HG03095 (cell line): ENCODE results near the gene INPP5A.
"Not testable (repeated sequence)": the region's sequence is repeated elsewhere in the genome, so short reads cannot be mapped to it uniquely, and the experiment has no call there.

Experiments used
- ATAC-seq: cut with Tn5 transposase; IDR thresholded peaks from one replicate; pipeline ENCODE4 v1.9.1; 2021; ENCODE audit warnings: moderate library complexity; ENCODE audit not compliant: unreplicated experiment

INPP5A gene, protein sequence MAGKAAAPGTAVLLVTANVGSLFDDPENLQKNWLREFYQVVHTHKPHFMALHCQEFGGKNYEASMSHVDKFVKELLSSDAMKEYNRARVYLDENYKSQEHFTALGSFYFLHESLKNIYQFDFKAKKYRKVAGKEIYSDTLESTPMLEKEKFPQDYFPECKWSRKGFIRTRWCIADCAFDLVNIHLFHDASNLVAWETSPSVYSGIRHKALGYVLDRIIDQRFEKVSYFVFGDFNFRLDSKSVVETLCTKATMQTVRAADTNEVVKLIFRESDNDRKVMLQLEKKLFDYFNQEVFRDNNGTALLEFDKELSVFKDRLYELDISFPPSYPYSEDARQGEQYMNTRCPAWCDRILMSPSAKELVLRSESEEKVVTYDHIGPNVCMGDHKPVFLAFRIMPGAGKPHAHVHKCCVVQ

DNA sequence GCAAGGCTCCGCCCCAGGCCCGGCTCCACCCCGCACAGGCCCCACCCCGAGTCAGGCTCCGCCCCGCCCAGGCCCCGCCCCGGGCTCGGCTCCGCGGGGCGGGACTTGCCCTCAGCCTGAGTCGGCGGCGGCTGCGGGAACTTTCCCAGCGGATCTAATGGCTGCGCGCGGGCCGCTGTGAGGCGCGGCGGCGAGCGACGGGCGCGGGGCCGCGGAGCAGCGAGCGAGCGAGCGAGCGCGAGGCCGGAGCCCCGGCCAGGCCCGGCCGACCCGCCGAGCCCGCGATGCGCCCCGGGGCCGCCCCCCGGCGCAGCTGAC, at the start of gene INPP5A:
Gene INPP5A (plus strand): TSS at position 104 of the 318 bp plus-strand sequence. CDS start 310 bp downstream, outside the sequence.
- ATAC-seq, result peak; percentile 75

DNA sequence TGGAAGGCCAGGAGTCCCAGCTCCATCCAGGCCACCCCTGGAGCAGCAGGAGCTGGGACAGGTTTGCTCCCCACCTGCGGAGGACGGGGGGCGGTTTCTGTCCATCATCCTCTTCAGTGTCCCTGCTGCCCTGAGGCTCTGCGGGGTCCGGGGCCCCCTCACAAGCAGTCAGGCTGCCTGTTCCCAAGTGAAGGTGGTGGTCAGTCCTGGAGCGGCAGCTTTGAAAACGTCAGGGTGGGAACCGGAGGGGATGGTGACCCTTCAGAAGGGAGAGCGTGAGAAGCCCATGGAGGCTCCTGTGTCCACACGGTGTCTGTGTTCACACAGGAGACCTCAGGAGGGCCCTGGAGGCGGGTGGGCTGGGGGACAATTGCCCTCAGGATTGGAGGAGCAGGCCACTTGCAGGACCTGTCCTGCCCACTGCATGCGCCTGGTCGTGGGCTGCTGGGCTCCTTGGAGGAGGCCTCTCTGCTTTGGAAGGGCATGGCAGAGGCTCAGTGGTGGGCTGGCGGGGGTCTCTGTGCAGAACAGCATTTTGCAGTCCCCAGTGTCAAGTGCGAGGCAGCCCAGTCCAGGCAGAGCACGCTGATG, 49.3 kb upstream of the INPP5A start:
- no peak for ATAC-seq

DNA sequence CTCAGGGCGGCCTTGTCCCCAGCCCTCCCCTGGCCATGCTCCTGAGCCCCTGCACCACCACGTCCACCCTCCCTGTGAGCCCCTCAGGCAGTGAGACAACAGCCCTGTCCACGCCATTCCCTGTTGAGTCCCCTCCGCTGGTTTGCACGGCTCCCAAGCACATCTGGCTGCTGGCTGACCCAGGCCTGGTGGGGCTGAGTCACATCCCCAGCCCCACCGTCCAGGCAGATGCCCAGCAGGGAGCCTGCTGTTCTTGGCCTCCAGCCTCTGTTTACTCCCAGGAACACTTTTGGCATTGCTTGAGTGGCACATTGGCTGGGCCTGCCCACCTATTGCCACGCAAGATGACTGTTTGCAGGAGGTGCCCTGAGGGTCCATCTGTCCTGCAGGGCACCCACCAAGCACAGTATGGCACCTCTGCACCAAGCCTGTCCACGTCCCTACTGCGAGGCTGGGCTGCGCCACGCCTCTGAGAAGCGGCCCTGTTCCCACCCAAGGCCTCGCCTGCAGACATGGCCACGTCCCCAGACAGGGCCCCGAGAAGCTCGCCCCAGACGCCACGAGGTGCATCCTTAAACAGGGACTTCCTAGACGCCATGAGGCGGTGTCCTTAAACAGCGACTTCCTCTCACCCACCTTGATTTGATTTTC, 48.4 kb upstream of the INPP5A start:
- ATAC-seq, result no peak

DNA sequence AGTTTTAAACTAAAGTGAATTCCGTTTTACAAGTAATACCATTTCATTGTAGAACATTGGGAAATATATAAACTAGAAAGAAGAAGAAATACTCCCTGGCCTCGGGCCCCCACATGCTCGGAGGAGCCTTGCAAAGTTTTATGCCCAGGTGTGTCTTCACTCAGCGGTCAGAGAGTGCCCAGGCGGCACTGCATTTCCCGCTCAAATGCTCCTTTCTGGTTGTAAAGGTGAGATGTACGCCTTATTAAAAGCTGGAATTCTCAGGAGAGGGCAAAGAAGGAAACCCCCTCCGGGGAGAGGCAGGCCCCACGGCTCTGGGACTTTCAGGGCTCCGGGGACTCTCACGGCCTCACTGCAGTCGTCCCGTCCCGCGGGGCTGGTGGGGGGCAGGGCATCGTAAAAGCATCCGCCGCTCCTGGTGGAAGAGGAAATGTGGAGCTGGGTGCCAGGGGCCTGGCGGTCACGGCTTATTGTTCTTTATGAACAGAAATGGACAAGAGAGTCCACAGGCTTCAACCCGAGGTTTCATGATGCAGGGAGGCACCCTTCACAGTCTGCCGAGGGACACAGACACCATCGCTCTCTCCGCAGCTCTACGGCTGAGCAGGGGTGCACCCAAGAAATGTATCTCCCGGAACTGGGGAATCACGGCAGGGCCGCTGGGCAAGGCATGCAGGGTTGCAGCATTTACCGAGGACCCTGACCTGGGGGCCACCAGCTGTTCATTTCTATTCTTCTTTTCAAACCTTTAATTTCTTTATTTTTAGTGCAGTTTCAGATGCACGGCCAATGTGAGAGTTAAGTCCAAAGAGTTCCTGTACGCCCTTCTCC, 47.7 kb upstream of the INPP5A start:
- ATAC-seq, result no peak

DNA sequence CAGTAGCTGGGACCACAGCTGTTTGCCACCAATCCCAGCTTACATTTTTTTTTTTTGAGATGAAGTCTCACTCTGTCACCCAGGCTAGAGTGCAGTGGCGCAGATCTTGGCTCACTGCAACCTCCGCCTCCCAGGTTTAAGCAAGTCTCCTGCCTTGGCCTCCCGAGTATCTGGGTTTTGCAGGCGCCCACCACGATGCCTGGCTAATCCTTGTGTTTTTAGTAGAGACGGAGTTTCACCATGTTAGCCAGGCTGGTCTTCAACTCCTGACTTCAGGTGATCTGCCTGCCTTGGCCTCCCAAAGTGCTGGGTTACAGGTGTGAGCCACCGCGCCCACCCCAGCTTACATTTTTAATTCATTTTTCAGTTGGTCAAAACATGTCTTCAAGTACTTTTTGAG, 46.1 kb upstream of the INPP5A start:
- ATAC-seq, result not testable (repeated sequence)

DNA sequence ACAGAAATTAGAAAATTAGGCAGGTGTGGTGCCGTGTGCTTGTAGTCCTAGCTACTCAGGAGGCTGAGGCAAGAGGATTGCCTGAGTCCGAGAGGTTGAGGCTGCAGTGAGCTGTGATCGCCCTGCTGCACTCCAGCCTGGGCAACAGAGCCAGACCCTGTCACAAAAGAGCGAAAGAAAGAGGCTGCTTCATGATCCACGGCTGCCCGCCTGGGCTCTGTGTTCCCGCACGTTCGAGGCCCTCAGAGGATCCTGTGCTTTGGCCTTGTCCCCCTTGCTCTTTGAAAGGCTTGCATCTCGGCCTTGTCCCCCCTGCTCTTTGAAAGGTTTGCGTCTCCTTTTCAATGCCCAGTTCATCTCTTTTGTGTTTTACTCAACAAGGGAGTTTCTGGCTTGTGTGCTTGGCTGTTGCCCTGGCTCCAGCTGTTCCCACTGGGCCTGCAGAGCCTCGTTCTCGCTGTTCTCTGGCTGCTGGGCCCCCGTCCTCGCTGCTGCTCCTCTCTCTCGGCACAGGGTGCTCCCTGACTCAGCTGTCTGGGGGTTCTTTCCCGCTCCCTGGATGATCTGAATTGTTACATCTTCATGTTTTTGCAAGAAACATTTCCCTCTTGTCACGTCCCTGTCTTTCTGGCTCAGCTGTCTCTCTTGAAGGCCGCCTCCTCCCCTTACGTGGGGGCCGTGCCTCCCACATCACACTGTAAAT, 45.1 kb upstream of the INPP5A start:
- no peak for ATAC-seq

DNA sequence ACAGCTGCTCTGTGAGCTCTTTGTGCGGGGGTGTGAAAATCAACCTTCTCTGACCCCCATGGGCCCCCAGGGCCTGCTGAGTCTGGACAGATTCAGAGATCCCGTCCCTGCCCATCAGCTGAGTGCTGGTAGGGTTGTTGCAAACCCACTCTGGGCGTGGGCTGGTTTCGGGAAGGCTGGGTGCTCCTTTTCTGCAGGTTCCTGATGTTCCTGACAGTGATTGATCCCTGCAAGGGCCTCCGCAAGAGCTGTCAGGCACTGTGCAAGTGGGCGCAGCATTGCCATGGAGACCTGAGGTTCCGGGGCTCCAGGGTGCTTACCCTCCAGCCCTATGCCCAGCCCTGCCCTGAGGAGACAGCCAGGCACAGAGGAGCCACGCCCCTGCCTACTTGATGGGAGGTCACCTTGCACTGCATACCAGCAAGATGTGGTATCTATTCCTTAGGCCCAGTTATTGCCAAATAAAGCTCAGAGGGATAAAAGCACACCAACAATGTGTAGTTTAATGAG, 44.3 kb upstream of the INPP5A start:
- no peak for ATAC-seq

DNA sequence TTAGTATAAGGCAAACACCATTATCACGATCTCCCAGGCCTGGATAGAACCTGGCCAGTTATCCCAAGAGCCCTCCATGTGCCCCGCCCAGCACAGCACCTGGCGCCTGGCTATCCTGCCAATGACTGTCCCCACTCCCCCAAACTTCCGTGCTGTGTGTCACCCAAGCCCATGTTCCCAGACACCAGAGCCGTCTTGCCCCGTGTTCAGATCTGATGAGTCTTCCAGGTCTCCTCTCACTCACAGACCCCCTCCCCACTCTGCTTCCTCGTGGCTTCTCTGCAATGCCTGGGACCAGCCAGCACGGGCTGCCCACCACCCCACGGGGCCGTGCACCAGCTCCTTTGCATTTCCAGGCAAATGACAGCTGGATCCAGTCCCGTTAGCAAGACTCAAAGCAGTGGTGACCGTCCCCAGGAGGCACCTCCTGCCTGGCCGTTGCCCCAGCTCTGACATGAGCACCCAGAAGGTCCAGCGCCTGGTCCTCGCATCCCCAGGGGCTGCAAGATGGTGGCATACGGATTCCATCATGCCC, 43.8 kb upstream of the INPP5A start:
- no peak for ATAC-seq

DNA sequence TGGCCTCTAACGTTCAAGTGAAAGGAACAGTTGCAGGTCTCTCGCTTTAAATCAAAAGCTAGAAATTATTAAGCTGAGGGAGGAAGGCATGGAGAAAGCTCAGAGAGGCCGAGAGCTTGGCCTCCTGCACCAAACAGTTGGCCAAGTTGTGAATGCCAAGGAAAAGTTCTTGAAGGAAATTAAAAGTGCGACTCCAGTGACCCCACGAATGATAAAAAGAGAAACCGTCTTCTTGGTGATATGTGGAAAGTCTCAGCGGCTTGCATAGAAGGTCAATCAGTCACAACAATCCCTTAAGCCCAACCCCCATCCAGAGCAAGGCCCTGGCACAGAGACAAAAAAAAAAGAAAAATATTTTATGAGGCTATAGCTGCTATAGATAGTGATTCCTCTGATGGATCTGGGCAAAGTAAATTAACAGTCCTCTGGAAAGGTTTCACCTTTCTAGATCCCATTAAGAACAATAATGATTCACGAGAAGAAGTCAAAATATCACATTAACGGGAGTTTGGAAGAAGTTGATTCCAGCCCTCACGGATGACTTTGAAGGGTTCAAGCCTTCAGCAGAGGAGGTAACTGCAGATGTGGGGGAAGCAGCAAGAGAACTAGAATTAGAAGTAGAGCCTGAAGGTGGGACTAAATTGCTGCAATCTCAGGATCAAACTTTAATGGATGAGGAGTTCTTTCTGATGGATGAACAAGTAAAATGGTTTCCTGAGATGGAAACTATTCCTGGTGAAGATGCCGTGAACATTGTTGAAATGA, 42.5 kb upstream of the INPP5A start:
- ATAC-seq, result no peak

DNA sequence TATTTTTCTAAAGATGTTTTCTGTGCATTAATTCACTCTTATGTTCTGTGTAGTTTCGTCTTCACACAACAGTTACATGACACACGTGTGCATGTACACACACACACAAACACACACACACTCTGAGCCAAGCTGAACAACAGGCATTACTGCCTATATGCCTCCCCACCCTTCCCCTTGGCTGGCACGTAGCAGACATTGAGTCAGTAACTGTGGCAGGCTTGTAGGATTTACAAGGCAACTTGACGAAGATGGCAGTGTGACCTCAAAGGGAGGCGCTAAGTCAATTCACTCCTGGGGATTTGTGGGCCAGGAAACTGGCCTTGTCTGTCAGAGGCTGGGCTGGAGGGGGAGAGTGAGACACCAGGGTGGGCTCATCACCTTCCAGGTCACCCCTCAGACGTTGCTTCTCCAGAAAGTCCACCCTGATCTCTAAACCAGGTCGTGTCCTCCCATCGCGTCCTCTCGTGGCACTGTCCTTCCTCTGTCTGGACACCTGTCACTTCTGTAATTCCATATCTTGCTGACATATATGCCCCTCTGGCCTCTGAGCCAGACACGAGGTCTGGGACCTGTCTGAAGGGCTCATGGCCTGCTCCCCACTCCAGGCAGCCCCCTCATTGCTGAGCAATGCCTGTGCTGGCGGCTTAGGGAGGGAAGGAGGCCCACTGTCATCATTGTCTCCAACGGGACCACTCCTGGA, 41.1 kb upstream of the INPP5A start:
- no peak for ATAC-seq

DNA sequence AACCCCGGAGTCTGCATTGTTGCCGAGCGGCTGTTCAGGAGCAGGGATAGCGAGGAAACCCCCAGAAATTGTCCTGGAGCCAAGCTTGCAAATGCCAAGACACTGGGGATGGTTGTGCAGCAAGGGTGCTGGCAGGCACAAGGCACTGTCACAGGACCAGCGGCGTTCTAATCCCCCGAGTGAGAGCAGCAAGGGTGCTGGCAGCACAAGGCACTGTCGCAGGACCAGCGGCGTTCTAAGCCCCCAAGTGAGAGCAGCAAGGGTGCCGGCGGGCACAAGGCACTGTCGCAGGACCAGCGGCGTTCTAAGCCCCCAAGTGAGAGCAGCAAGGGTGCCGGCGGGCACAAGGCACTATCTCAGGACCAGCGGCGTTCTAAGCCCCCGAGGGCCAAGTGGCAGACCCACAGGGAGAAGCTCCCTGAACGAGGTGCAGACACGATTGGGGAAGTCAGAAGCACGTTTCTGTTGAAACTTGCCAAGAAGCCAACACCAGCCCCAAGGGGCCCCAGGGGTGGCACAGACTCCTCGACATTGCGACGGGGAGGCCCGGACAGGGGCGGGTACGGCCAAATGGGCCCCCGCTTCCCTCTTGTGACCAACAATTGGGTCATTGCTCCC, 40.4 kb upstream of the INPP5A start:
- no peak for ATAC-seq

DNA sequence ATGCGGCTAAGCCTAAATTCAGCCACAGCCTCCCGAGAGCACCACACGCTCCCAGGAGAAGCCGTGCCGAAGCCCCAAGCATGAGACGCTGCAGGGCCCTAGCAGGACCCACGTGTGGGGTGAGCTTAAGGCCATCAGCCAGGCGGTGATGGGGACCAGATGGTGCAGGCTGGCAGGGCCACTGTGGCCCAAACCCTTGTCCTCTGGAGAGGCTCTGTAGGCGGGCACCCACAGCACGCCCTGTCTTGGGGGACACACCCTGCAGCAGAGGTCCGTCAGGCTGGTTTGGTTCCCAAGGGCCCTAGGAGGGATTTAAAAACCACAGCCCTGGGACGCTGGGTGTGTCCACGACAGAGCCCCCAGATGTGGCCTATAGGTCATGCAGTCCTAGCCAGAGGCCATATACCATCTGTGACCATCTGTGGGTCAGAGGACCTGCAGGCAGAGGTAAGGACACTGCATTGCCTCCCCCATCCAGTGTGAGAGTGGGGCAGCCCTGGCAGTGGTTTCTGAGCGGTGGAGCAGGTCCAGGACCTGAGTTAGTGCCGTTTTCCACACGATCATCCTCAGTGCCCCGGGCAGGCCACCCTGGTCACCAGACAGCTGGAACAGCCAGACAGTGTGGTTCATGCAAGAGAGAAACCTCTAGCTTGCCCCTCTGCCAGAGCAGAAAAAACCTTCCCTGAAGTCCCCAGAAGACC, 39.6 kb upstream of the INPP5A start:
- no peak for ATAC-seq

DNA sequence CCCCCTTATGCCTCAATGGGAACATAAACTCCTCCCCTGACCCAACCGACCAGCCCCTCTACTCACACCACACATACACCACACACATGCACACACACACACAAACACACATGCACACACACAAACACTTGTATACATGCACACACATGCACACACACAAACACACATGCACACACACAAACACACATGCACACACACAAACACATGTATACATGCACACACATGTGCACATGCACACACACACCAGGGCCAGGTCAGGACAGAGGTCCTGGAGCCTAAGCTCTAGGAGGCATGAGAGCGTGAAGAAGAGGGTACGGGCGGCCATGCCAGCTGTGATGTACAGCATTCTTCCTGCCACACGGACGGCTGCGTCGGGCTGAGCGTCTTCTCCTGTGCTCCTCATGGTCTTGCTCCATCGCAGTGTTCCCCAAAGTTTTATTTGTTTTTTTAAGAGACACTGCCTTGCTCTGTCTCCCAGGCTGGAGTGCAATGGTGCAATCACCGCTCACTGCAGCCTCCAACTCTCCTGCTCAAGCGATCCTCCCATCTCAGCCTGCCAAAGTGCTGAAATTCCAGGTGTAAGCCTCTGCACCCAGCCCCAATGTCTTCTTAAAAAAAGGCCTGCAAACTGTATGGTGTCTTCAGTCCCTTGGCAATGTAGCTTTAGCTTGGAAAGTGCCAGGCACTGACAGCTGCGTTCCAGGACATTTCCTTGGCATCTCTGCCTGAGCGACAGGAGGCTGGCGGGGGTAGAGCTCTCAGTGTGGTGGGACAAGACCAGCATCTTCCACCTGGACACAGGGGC, 38.8 kb upstream of the INPP5A start:
- no peak for ATAC-seq

DNA sequence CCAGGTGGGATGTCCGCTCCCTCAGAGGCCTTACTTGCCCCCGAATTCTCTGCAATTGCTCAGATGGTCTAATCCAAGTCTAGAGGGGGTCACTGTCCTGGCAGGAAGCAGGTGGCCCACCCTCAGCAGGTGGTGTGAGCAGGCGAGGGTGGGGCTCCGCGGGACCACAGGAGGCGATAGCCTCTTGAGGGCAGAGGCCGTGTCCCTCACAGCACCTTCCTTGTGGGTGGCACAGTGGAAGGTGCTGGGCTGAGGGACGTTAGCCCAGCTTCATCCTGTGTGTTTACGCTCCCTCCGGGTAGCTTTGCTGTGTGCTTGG, 38.3 kb upstream of the INPP5A start:
- ATAC-seq, result no peak

DNA sequence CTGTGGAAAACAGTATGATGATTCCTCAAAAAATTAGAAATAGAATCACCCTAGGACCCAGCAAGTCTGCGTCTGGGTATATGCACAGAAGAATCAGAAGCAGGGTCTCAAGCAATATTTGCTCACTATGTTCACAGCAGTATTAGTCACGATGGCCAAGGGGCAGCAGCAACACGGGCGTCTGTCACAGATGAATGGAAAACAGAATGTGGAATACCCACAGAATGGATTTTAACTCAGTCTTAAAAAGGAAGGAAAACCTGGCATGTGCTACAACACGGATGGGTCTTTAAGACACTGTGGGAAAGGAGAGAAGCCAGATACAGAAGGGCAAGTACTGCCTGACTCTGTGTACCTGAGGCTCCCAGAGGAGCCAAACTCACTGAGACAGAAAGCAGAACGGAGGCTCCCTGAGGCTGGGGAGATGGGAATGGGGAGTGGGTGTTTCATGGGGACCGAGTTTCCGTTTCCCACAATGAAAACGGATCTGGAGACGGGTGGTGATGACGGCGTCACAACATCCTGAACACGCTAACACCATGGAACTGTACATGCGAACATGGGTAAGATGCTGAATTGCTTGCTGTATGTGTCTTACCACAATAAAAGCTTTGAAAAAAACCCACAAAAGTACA, 36.7 kb upstream of the INPP5A start:
- ATAC-seq, result no peak

DNA sequence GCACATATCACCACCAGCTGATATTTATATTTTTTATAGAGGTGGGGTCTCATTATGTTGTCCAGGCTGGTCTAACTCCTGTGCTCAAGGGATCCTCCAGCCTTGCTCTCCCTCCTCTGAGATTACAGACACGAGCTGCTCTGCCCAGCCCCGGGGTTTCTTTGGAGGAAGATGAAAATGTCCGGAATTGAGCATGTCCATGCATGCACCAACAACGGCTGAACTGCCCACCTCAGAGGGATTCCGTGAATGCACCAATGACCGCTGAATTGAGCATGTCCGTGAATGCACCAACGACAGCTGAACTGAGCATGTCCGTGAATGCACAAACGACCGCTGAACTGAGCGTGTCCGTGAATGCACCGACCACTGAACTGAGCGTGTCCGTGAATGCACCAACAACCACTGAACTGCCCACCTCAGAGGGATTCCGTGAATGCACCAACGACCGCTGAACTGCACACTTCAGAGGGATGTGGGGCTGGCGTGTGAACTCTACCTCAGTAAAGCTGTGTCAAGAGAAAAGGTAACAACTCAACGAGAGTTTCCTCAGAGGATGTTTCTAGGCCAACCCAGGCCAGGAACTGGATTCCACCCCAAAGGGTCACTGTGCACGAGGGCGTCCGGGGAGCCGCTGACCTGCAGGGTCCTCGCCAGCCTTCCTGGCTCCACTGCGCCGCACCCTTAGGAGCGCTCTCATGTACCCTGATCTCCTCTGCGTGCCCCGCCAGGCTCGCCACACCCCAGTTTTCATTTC, 34.9 kb upstream of the INPP5A start:
- ATAC-seq, result no peak
